IMR-90 (cell line): ENCODE data around the gene MYO1G. TPM values are rescaled to one million over a fixed set of nuclear protein-coding genes. Genes with fewer than 3 reads are reported as not detected.

ENCODE experiments used
- ATAC-seq: fragments of 200-7000 bp; cut with Tn5 transposase; 2 replicates; pipeline ENCODE4 v1.9.1; 2020; ENCODE audit warnings: low read depth, mild to moderate bottlenecking, moderate library complexity
- BruUV-seq: library from RNA; stranded (reverse); fragments of 400-500 nt; replicated peaks from 2 replicates; lab custom pipeline; 2021; lab: Mats Ljungman, UMichigan
- CTCF ChIA-PET: fragments of 300-600 bp; formaldehyde crosslinking; extraction: SDS; loops from one replicate; lab custom pipeline; 2021; ENCODE audit warnings: antibody characterized with exemption; lab: Yijun Ruan, JAX
- POLR2A ChIA-PET: fragments of 300-600 bp; sonication (Branson Sonifier 250); formaldehyde crosslinking; loops from one replicate; lab custom pipeline; 2022; ENCODE audit warnings: antibody characterized with exemption; ENCODE audit not compliant: unreplicated experiment; lab: Charles Lee
- DNase-seq: peaks from one replicate; pipeline ENCODE4 v3.0.0; 2013
- H2AFZ ChIP-seq: replicated peaks from 2 replicates; pipeline ENCODE3; 2013; ENCODE audit warnings: low read length, mild to moderate bottlenecking; ENCODE audit not compliant: poor library complexity
- H2AK5ac ChIP-seq: 2 replicates; pipeline ENCODE4 v1.6.1; 2013; ENCODE audit warnings: low read depth, low read length, inconsistent platforms
- H2AK9ac ChIP-seq: replicated peaks from 2 replicates; pipeline ENCODE3; 2013; ENCODE audit warnings: mild to moderate bottlenecking, low read depth, low read length, moderate library complexity; ENCODE audit not compliant: poor library complexity
- H2BK120ac ChIP-seq: 2 replicates; pipeline ENCODE4 v1.6.1; 2013; ENCODE audit warnings: low read depth, low read length, inconsistent platforms
- H2BK15ac ChIP-seq: 3 replicates; pipeline ENCODE4 v1.6.1; 2013; ENCODE audit warnings: low read depth, low read length, inconsistent platforms
- H2BK20ac ChIP-seq: 2 replicates; pipeline ENCODE4 v1.6.1; 2013; ENCODE audit warnings: low read depth, mild to moderate bottlenecking, inconsistent platforms, low read length, moderate library complexity
- H2BK5ac ChIP-seq: 2 replicates; pipeline ENCODE4 v1.6.1; 2013; ENCODE audit warnings: mild to moderate bottlenecking, low read depth, low read length, inconsistent platforms; ENCODE audit not compliant: poor library complexity, severe bottlenecking
- H3K14ac ChIP-seq: replicated peaks from 2 replicates; pipeline ENCODE4 v1.6.1; 2013; ENCODE audit warnings: low read depth, low read length, inconsistent platforms
- H3K18ac ChIP-seq: 2 replicates; pipeline ENCODE4 v1.6.1; 2013; ENCODE audit warnings: low read depth, low read length, control low read depth
- H3K23ac ChIP-seq: 2 replicates; pipeline ENCODE4 v1.6.1; 2013; ENCODE audit warnings: low read depth, low read length, inconsistent platforms
- H3K27ac ChIP-seq: 2 replicates; pipeline ENCODE4 v1.5.1; 2013; ENCODE audit warnings: mild to moderate bottlenecking, control low read depth, low read length; ENCODE audit not compliant: insufficient read depth
- H3K27me3 ChIP-seq: 2 replicates; pipeline ENCODE4 v1.6.1; 2013; ENCODE audit warnings: low read length; ENCODE audit not compliant: control insufficient read depth, insufficient read depth
- H3K36me3 ChIP-seq: 2 replicates; pipeline ENCODE4 v1.6.1; 2013; ENCODE audit warnings: low read length, mixed read lengths; ENCODE audit not compliant: control insufficient read depth, insufficient read depth
- H3K4ac ChIP-seq: 2 replicates; pipeline ENCODE4 v1.6.1; 2013; ENCODE audit warnings: low read depth, low read length, inconsistent platforms
- H3K4me1 ChIP-seq: 2 replicates; pipeline ENCODE4 v1.6.1; 2013; ENCODE audit warnings: low read length, mixed read lengths; ENCODE audit not compliant: control insufficient read depth, insufficient read depth
- H3K4me2 ChIP-seq: 2 replicates; pipeline ENCODE4 v1.6.1; 2013; ENCODE audit warnings: low read depth, mild to moderate bottlenecking, control low read depth, low read length, moderate library complexity
- H3K4me3 ChIP-seq: 2 replicates; pipeline ENCODE4 v1.5.1; 2013; ENCODE audit warnings: low read depth, mild to moderate bottlenecking, control low read depth, low read length, moderate library complexity; ENCODE audit not compliant: insufficient read depth
- H3K56ac ChIP-seq: 2 replicates; pipeline ENCODE4 v1.6.1; 2013; ENCODE audit warnings: low read length, inconsistent platforms; ENCODE audit not compliant: insufficient read depth; ENCODE audit errors: extremely low read depth
- H3K79me1 ChIP-seq, 2 experiments: 2 replicates each; pipeline ENCODE4 v1.6.1; 2013; ENCODE audit warnings: low read length in 2 of 2, inconsistent platforms in 1 of 2, low read depth in 1 of 2
- H3K9ac ChIP-seq: 2 replicates; pipeline ENCODE4 v1.6.1; 2013; ENCODE audit warnings: low read depth, low read length, control low read depth
- H3K9me1 ChIP-seq: 2 replicates; pipeline ENCODE4 v1.6.1; 2013; ENCODE audit warnings: low read length, inconsistent platforms; ENCODE audit not compliant: insufficient read depth
- H3K9me3 ChIP-seq: 2 replicates; pipeline ENCODE4 v1.6.1; 2013; ENCODE audit warnings: low read length; ENCODE audit not compliant: control insufficient read depth, insufficient read depth
- H4K20me1 ChIP-seq: 2 replicates; pipeline ENCODE4 v1.6.1; 2013; ENCODE audit warnings: low read length, inconsistent platforms; ENCODE audit not compliant: insufficient read depth
- H4K5ac ChIP-seq: 2 replicates; pipeline ENCODE4 v1.6.1; 2013; ENCODE audit warnings: mild to moderate bottlenecking, low read depth, low read length, control low read depth
- H4K8ac ChIP-seq, 2 experiments: 2 replicates each; pipeline ENCODE4 v1.6.1; 2013; ENCODE audit warnings: low read depth in 2 of 2, low read length in 2 of 2, control low read depth in 1 of 2, inconsistent platforms in 1 of 2
- H4K91ac ChIP-seq: 2 replicates; pipeline ENCODE4 v1.6.1; 2013; ENCODE audit warnings: low read depth, low read length, inconsistent platforms; ENCODE audit not compliant: insufficient read depth
- CHD1 ChIP-seq: IDR thresholded peaks from 2 replicates; pipeline ENCODE4 v1.6.1; 2012; ENCODE audit warnings: low read depth, low read length, improper control_type of control experiment
- MAFK ChIP-seq: IDR thresholded peaks from 2 replicates; pipeline ENCODE4 v1.6.1; 2012; ENCODE audit warnings: low read depth, low read length, improper control_type of control experiment
- MAZ ChIP-seq: IDR thresholded peaks from 2 replicates; pipeline ENCODE4 v1.6.1; 2012; ENCODE audit warnings: low read depth, mild to moderate bottlenecking, low read length, improper control_type of control experiment, moderate library complexity, borderline replicate concordance
- MXI1 ChIP-seq: IDR thresholded peaks from 2 replicates; pipeline ENCODE4 v1.6.1; 2012; ENCODE audit warnings: low read depth, mild to moderate bottlenecking, low read length, moderate library complexity, borderline replicate concordance
- NFE2L2 ChIP-seq: fragments of 150-350 bp; IDR thresholded peaks from 2 replicates; pipeline ENCODE4 v1.6.1; 2016; ENCODE audit warnings: low read depth, mild to moderate bottlenecking, low read length
- POLR2A ChIP-seq: IDR thresholded peaks from 2 replicates; pipeline ENCODE4 v1.6.1; 2012; ENCODE audit warnings: mild to moderate bottlenecking, low read depth, low read length
- RFX5 ChIP-seq: IDR thresholded peaks from 2 replicates; pipeline ENCODE4 v1.8.0; 2012; ENCODE audit warnings: low read depth, mild to moderate bottlenecking, low read length, moderate library complexity
- SMC3 ChIP-seq: fragments of 150-350 bp; IDR thresholded peaks from 2 replicates; pipeline ENCODE4 v1.6.1; 2016; ENCODE audit warnings: low read depth, mild to moderate bottlenecking, antibody characterized with exemption, low read length, moderate library complexity
- USF2 ChIP-seq: fragments of 150-350 bp; IDR thresholded peaks from 2 replicates; pipeline ENCODE4 v1.6.1; 2017; ENCODE audit warnings: mild to moderate bottlenecking, antibody characterized with exemption, low read length, low read depth
- WGBS, 2 experiments: methylation state at CpG; one replicate each; pipeline versions ENCODE4 v1.1.5 to v1.1.7; 2013; ENCODE audit warnings: missing lambda C conversion rate in 2 of 2; ENCODE audit not compliant: insufficient read length in 1 of 2; ENCODE audit errors: extremely low coverage in 2 of 2; 5-methylcytosine and 5-hydroxymethylcytosine counted together
- dilution Hi-C: fragments of 300-500 bp; cut with HindIII; formaldehyde crosslinking; loops from one replicate; pipeline ENCODE4 v1.14.3; 2018; ENCODE audit warnings: low sequenced_read_pairs; ENCODE audit not compliant: unreplicated experiment
- in situ Hi-C: fragments of 300-500 bp; cut with MboI; formaldehyde crosslinking; loops from 3 replicates; pipeline ENCODE4 v1.14.3; 2019; ENCODE audit warnings: low sequenced_read_pairs, inconsistent platforms, mixed read lengths
- intact Hi-C: fragments of 100-400 bp; cut with micrococcal nuclease; formaldehyde crosslinking; loops from 2 replicates; pipeline ENCODE4 v1.10.0; 2022
- polyA plus RNA-seq, 3 experiments: library from polyadenylated mRNA; depleted of rRNA; stranded (reverse); fragments of >200 nt; gene quantifications; 2 replicates each; pipeline ENCODE4 v1.2.3, GENCODE V29; 2012; ENCODE audit warnings: low replicate concordance in 1 of 3
- total RNA-seq: library from RNA; depleted of rRNA; stranded (reverse); fragments of >200 nt; gene quantifications from 2 replicates; pipeline ENCODE4 v1.2.3, GENCODE V29; 2012

The MYO1G gene
- total and polyA plus RNA-seq, 2 of the 4 experiments (the other 2 are of a cell fraction), result under 0.01 to 0.02 TPM

GRCh38 chr7:44971188-44971901 is 7.5 kb downstream of the MYO1G start:
- no peaks in the 10 kb centered on the region for H3K9me1 ChIP-seq
- no peak overlapping the region for H3K23ac ChIP-seq
- no peak overlapping the region for H2BK20ac ChIP-seq
- H3K27me3 ChIP-seq, result peaks cover 10% of the 10 kb centered on the region; the same call in 1 of the 2 replicates
- no peak overlapping the region for H4K91ac ChIP-seq
- H3K9ac ChIP-seq, result no peak overlapping the region
- no peak overlapping the region for H4K8ac ChIP-seq
- TF ChIP-seq POLR2A (no peak), CHD1 (no peak), USF2 (no peak), MXI1 (no peak), RFX5 (no peak), SMC3 (no peak), MAFK (no peak), MAZ (no peak), NFE2L2 (no peak)
- no peak overlapping the region for H2BK15ac ChIP-seq
- no peak for ATAC-seq
- H3K56ac ChIP-seq, result no peak overlapping the region
- H3K4me1 ChIP-seq, result no peaks in the 10 kb centered on the region
- H2AK9ac ChIP-seq, result peak overlapping the region; percentile 28
- no peak overlapping the region for H2AK5ac ChIP-seq
- H3K9me3 ChIP-seq, result no peaks in the 10 kb centered on the region
- H3K27ac ChIP-seq, result no peak overlapping the region
- H3K79me1 ChIP-seq, result no peaks in the 10 kb centered on the region
- H3K36me3 ChIP-seq, result no peaks in the 10 kb centered on the region
- intact Hi-C loops (no loop called here), in situ Hi-C loops (no loop called here), dilution Hi-C loops (no loop called here)
- ChIA-PET POLR2A (no interaction called here), CTCF (no interaction called here)
- H3K4me3 ChIP-seq, result no peak overlapping the region
- no peaks in the 10 kb centered on the region for H4K20me1 ChIP-seq
- WGBS, 2 experiments, result 84% methylated on average over 7 of the region's 10 CpGs; no CpG with 5 or more reads in 1 of the 2 experiments
- H2BK120ac ChIP-seq, result no peak overlapping the region
- no peak overlapping the region for H2AFZ ChIP-seq
- no peak overlapping the region for H3K14ac ChIP-seq
- no peak overlapping the region for H3K4me2 ChIP-seq
- H4K5ac ChIP-seq, result no peak overlapping the region
- H3K18ac ChIP-seq, result no peak overlapping the region
- H2BK5ac ChIP-seq, result no peak overlapping the region
- no peak overlapping the region for H3K4ac ChIP-seq
- BruUV-seq, result no TSS peak
- DNase-seq, result no peak
